ENCODE data around the gene TMEM119. TPM values are rescaled to one million over a fixed set of nuclear protein-coding genes. Genes with fewer than 3 reads are reported as not detected.

TMEM119 gene
- total and polyA plus RNA-seq, 10 of the 15 experiments (the other 5 are each of a cell fraction or from before 2014, with no cell fraction given) = 0.11 to 0.44 (median 0.19) TPM; not detected in 5

GRCh38 chr12:108613548-108613947, 15.7 kb upstream of the TMEM119 start:
- intact Hi-C loops (cut with micrococcal nuclease; ENCODE audit: unreplicated experiment) (no loop called here), in situ Hi-C loops (cut with MboI) (no loop called here)
- Histone ChIP-seq H3K4me1 (ENCODE audit: control insufficient read depth, insufficient read depth, low read length) (peaks cover 67% of the 10 kb centered on the region), H3K79me2 (ENCODE audit: control insufficient read depth, insufficient read depth, low read length) (no peaks in the 10 kb centered on the region), H3K27me3 (replicated peaks in 1 of 2; ENCODE audit: control insufficient read depth in 2 of 2, insufficient read depth in 2 of 2, low read length in 1 of 2) (no peaks in the 10 kb centered on the region), H3K36me3 (ENCODE audit: control insufficient read depth in 2 of 2, insufficient read depth in 2 of 2, low read length in 1 of 2) (no peaks in the 10 kb centered on the region), H3K4me2 (ENCODE audit: control insufficient read depth, insufficient read depth) (peak overlapping the region; percentile 30; the same call in 1 of the 2 replicates), H3K9ac (ENCODE audit: control insufficient read depth, insufficient read depth, low read length) (peak overlapping the region; percentile 50; the same call in 1 of the 2 replicates), H3K27ac (ENCODE audit: control insufficient read depth, insufficient read depth) (peak overlapping the region; percentile 65), H4K20me1 (ENCODE audit: control insufficient read depth, insufficient read depth) (no peaks in the 10 kb centered on the region), H3K9me3 (replicated peaks; ENCODE audit: control insufficient read depth, insufficient read depth, low read length) (peaks cover 13% of the 10 kb centered on the region; the same call in 2 of the 3 replicates), H2AFZ (ENCODE audit: control insufficient read depth, low read depth, low read length) (peak overlapping the region; percentile 33), H3K4me3 (no peak overlapping the region)
- 47% methylated on average over 9 of the region's 9 CpGs for WGBS (ENCODE audit: insufficient coverage, insufficient replicate concordance, low lambda C conversion rate, missing lambda C conversion rate)
- no peak for FAIRE-seq
- POLR2A ChIA-PET = interaction anchor here (1.1 to 6.1 kb wide), 6 partner anchors 21 to 46 kb away, joined by 3 to 73 read pairs (median 4); partner anchors contain the start of gene SELPLG
- BruUV-seq (replicated peaks) = no TSS peak
- CTCF ChIA-PET = interaction anchor here (1.6 to 17.2 kb wide), 2 partner anchors 22 to 46 kb away, joined by 3 to 866 read pairs; partner anchors contain the start of genes ISCU and SART3
- no peak for DNase-seq (ENCODE audit: low read depth, low spot score)
- peak; percentile 16 for ATAC-seq
- SMC1A ChIA-PET (ENCODE audit: uncharacterized antibody, unreplicated experiment) = interaction anchor here (0.9 to 11.4 kb wide), 3 partner anchors 24 to 51 kb away, joined by 3 to 718 read pairs (median 6); partner anchors contain the start of genes ISCU and SART3
- RAD21 ChIA-PET (ENCODE audit: unreplicated experiment) = interaction anchor here (1.1 to 15.9 kb wide), 4 partner anchors 21 to 337 kb away, joined by 3 to 633 read pairs (median 5); partner anchors contain the start of genes ISCU, SART3 and SELPLG
- TF ChIP-seq RCOR1 (conservative IDR thresholded peaks at IDR 0.05; ENCODE audit: low read depth, low read length) = no peak
- TF ChIP-seq BHLHE40 (IDR thresholded peaks at IDR 0.05; ENCODE audit: borderline replicate concordance in 1 of 2, low read depth in 2 of 2, low read length in 1 of 2) = no peak
- TF ChIP-seq POLR2A (IDR thresholded peaks at IDR 0.05; ENCODE audit: low read depth, low read length) = no peak
- no peak for TF ChIP-seq LARP7 (IDR thresholded peaks at IDR 0.05)
- no peak for TF ChIP-seq ZBTB33 (IDR thresholded peaks at IDR 0.05)
- TF ChIP-seq IRF3 (IDR thresholded peaks at IDR 0.05) = no peak
- TF ChIP-seq SIN3A (IDR thresholded peaks at IDR 0.05; ENCODE audit: low read depth, low read length) = no peak
- TF ChIP-seq IKZF1 (conservative IDR thresholded peaks at IDR 0.05) = peak; percentile 60; the same call in 1 of the 2 replicates
- TF ChIP-seq TARDBP (IDR thresholded peaks at IDR 0.05; ENCODE audit: borderline replicate concordance) = no peak
- TF ChIP-seq FOXM1 (IDR thresholded peaks at IDR 0.05; ENCODE audit: low read depth, low read length) = no peak
- TF ChIP-seq SRF (IDR thresholded peaks at IDR 0.05; ENCODE audit: low read depth in 2 of 2, low read length in 2 of 2) = no peak
- TF ChIP-seq RELB (IDR thresholded peaks at IDR 0.05; ENCODE audit: low read depth) = peak; percentile 46
- no peak for TF ChIP-seq ZNF592 (IDR thresholded peaks at IDR 0.05)

All from GM12878 (cell line).